Spleen (tissue), 7 donors: ENCODE results near the gene CORT.

Experiments used
- CTCF ChIP-seq, 11 experiments: fragments of 200-600 bp in 7 of 11; fragments of 450-650 bp in 4 of 11; sonication (generic) in 4 of 11; IDR thresholded peaks in 8 of 11; conservative IDR thresholded peaks in 3 of 11; 1 replicate in 7 of 11; 2 replicates in 4 of 11; pipeline versions ENCODE4 v1.4.0 to v1.8.0; 2016 to 2021; ENCODE audit warnings: antibody characterized with exemption in 11 of 11, inconsistent platforms in 4 of 11, mild to moderate bottlenecking in 1 of 11
- POLR2A ChIP-seq, 3 donors: fragments of 450-650 bp; IDR thresholded peaks; one replicate each; pipeline ENCODE4 v1.5.1; 2017; ENCODE audit warnings: antibody characterized with exemption in 3 of 3, mild to moderate bottlenecking in 1 of 3
- POLR2AphosphoS5 ChIP-seq, 3 donors: sonication (generic); formaldehyde crosslinking; IDR thresholded peaks; one replicate each; pipeline ENCODE4 v1.5.1; 2017; ENCODE audit warnings: antibody characterized with exemption in 3 of 3
- donor health status: DM: no; HTN: no; CAD: no; lungs with moderate emphysema.
- donor health status: DM: no; HTN: no; CAD: no.
- donor health status: DM: no; HTN: no; CAD: no.

DNA sequence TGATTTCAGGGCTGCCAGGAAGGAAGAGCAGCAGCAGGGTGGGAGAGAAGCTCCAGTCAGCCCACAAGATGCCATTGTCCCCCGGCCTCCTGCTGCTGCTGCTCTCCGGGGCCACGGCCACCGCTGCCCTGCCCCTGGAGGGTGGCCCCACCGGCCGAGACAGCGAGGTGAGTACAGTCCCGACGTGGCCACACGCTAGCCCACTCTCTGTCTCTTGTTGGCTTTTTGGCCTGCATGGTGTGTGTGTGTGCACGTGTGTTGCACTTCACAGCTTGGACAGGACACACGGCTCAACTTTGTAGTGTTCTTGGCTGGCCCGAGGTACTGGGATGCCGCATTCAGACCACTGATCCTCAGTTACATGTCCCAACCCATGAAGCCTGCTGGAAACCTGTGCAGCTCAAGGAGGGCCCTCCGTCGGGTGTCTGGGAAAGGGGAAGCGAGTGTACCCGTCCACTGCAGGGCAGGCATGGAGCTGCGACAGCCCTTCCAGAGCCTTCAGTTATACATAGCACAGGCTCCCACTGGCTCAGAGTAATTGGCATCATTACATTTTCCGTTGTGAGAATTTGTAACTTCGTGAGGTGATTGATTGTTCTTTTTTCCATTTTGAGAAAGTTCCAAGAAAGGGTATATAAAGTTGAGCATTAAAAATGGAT is 454 bp downstream of the CORT start:
- TF ChIP-seq CTCF (IDR thresholded peaks at IDR 0.05 in 8 of 11, conservative IDR thresholded peaks at IDR 0.05 in 3 of 11), result no peak
- TF ChIP-seq POLR2A (IDR thresholded peaks at IDR 0.05), result no peak
- TF ChIP-seq POLR2AphosphoS5 (IDR thresholded peaks at IDR 0.05), result peak in 2 of 3 donors; percentile 8 to 52
